Measurements from ENCODE around the gene MAD2L2.

- no peak for TF ChIP-seq CTCF (conservative IDR thresholded peaks at IDR 0.05 in 1 of 2, IDR thresholded peaks at IDR 0.05 in 1 of 2; ENCODE audit: low read depth in 1 of 2, low read length in 2 of 2)
- no peak for TF ChIP-seq EZH2 (IDR thresholded peaks at IDR 0.05; ENCODE audit: low read length, missing control alignments)
Observed at GRCh38 chr1:11639372-11639771, 41.6 kb downstream of the MAD2L2 start.

Data from fibroblast of lung (primary cell).